ENCODE results near the gene SPEN.

Gene SPEN

GRCh38 chr1:15963968-15964648 is 116.6 kb downstream of the SPEN start:
- Histone ChIP-seq H3K4me1 (ENCODE audit: insufficient read depth, low read length) (peaks cover 6% of the 10 kb centered on the region; the same call in 1 of the 2 replicates), H3K9me3 (ENCODE audit: insufficient read depth, low read depth, low read length) (no peaks in the 10 kb centered on the region), H3K9ac (ENCODE audit: low read depth, low read length) (no peak overlapping the region)

GRCh38 chr1:15965228-15965767 is 117.8 kb downstream of the SPEN start:
- Histone ChIP-seq H3K36me3 (ENCODE audit: insufficient read depth, low read depth, low read length) (peaks cover 14% of the 10 kb centered on the region), H3K4me3 (ENCODE audit: low read length) (no peak overlapping the region), H3K27me3 (ENCODE audit: insufficient read depth, low read length) (peaks cover 16% of the 10 kb centered on the region), H3K27ac (ENCODE audit: low read length) (no peak overlapping the region), H3K9ac (ENCODE audit: low read depth, low read length) (no peak overlapping the region), H3K9me3 (ENCODE audit: insufficient read depth, low read depth, low read length) (peaks cover 6% of the 10 kb centered on the region; the same call in 1 of the 2 replicates), H3K4me1 (ENCODE audit: insufficient read depth, low read length) (peaks cover 6% of the 10 kb centered on the region; the same call in 1 of the 2 replicates)

More at GRCh38 chr1:15963968-15964648, 116.6 kb downstream of the SPEN start:
- Histone ChIP-seq H3K27ac (ENCODE audit: low read length) (no peak overlapping the region), H3K27me3 (ENCODE audit: insufficient read depth, low read length) (peaks cover 22% of the 10 kb centered on the region), H3K4me3 (ENCODE audit: low read length) (no peak overlapping the region), H3K36me3 (ENCODE audit: insufficient read depth, low read depth, low read length) (peaks cover 7% of the 10 kb centered on the region; the same call in 1 of the 2 replicates)

- Histone ChIP-seq H3K9me3 (ENCODE audit: insufficient read depth, low read depth, low read length) (peaks cover 6% of the 10 kb centered on the region; the same call in 1 of the 2 replicates), H3K36me3 (ENCODE audit: insufficient read depth, low read depth, low read length) (peaks cover 14% of the 10 kb centered on the region), H3K9ac (ENCODE audit: low read depth, low read length) (no peak overlapping the region), H3K4me3 (ENCODE audit: low read length) (no peak overlapping the region), H3K27me3 (ENCODE audit: insufficient read depth, low read length) (peaks cover 6% of the 10 kb centered on the region), H3K4me1 (ENCODE audit: insufficient read depth, low read length) (peaks cover 2% of the 10 kb centered on the region; the same call in 1 of the 2 replicates), H3K27ac (ENCODE audit: low read length) (no peak overlapping the region)
These were observed 118.8 kb downstream of the SPEN start for GRCh38 chr1:15966081-15966955.

- Histone ChIP-seq H3K4me3 (ENCODE audit: low read length) (no peak overlapping the region), H3K27ac (ENCODE audit: low read length) (no peak overlapping the region), H3K4me1 (ENCODE audit: insufficient read depth, low read length) (no peaks in the 10 kb centered on the region), H3K9ac (ENCODE audit: low read depth, low read length) (no peak overlapping the region), H3K27me3 (ENCODE audit: insufficient read depth, low read length) (peaks cover 6% of the 10 kb centered on the region), H3K36me3 (ENCODE audit: insufficient read depth, low read depth, low read length) (peaks cover 15% of the 10 kb centered on the region), H3K9me3 (ENCODE audit: insufficient read depth, low read depth, low read length) (peaks cover 6% of the 10 kb centered on the region; the same call in 1 of the 2 replicates)
These were observed 119.4 kb downstream of the SPEN start for GRCh38 chr1:15966956-15967344.

- Histone ChIP-seq H3K36me3 (ENCODE audit: insufficient read depth, low read depth, low read length) (peaks cover 27% of the 10 kb centered on the region), H3K4me1 (ENCODE audit: insufficient read depth, low read length) (no peaks in the 10 kb centered on the region)
These were observed 120.7 kb downstream of the SPEN start for GRCh38 chr1:15968172-15968571.

GRCh38 chr1:15969321-15969880 is 121.9 kb downstream of the SPEN start:
- Histone ChIP-seq H3K36me3 (ENCODE audit: insufficient read depth, low read depth, low read length) (peaks cover 27% of the 10 kb centered on the region), H3K9me3 (ENCODE audit: insufficient read depth, low read depth, low read length) (peaks cover 6% of the 10 kb centered on the region; the same call in 1 of the 2 replicates), H3K9ac (ENCODE audit: low read depth, low read length) (no peak overlapping the region), H3K4me3 (ENCODE audit: low read length) (no peak overlapping the region), H3K4me1 (ENCODE audit: insufficient read depth, low read length) (no peaks in the 10 kb centered on the region), H3K27ac (ENCODE audit: low read length) (no peak overlapping the region), H3K27me3 (ENCODE audit: insufficient read depth, low read length) (no peaks in the 10 kb centered on the region)

More at GRCh38 chr1:15968172-15968571, 120.7 kb downstream of the SPEN start:
- no peak overlapping the region for H3K27ac ChIP-seq (ENCODE audit: low read length)
- H3K27me3 ChIP-seq (ENCODE audit: insufficient read depth, low read length) = no peaks in the 10 kb centered on the region
- no peak overlapping the region for H3K4me3 ChIP-seq (ENCODE audit: low read length)
- H3K9me3 ChIP-seq (ENCODE audit: insufficient read depth, low read depth, low read length) = peaks cover 6% of the 10 kb centered on the region; the same call in 1 of the 2 replicates
- no peak overlapping the region for H3K9ac ChIP-seq (ENCODE audit: low read depth, low read length)

GRCh38 chr1:15970911-15971310 is 123.4 kb downstream of the SPEN start:
- Histone ChIP-seq H3K36me3 (ENCODE audit: insufficient read depth, low read depth, low read length) (peaks cover 24% of the 10 kb centered on the region), H3K27me3 (ENCODE audit: insufficient read depth, low read length) (no peaks in the 10 kb centered on the region), H3K4me1 (ENCODE audit: insufficient read depth, low read length) (peaks cover 3% of the 10 kb centered on the region; the same call in 1 of the 2 replicates), H3K9ac (ENCODE audit: low read depth, low read length) (no peak overlapping the region), H3K9me3 (ENCODE audit: insufficient read depth, low read depth, low read length) (peaks cover 6% of the 10 kb centered on the region; the same call in 1 of the 2 replicates), H3K27ac (ENCODE audit: low read length) (no peak overlapping the region), H3K4me3 (ENCODE audit: low read length) (no peak overlapping the region)

- H3K9ac ChIP-seq (ENCODE audit: low read depth, low read length) = no peak overlapping the region
- no peak overlapping the region for H3K4me3 ChIP-seq (ENCODE audit: low read length)
- peaks cover 6% of the 10 kb centered on the region; the same call in 1 of the 2 replicates for H3K9me3 ChIP-seq (ENCODE audit: insufficient read depth, low read depth, low read length)
- no peak overlapping the region for H3K27ac ChIP-seq (ENCODE audit: low read length)
- no peaks in the 10 kb centered on the region for H3K27me3 ChIP-seq (ENCODE audit: insufficient read depth, low read length)
- peaks cover 24% of the 10 kb centered on the region for H3K36me3 ChIP-seq (ENCODE audit: insufficient read depth, low read depth, low read length)
- peaks cover 3% of the 10 kb centered on the region; the same call in 1 of the 2 replicates for H3K4me1 ChIP-seq (ENCODE audit: insufficient read depth, low read length)
These were observed 124.9 kb downstream of the SPEN start for GRCh38 chr1:15972409-15972808.

- Histone ChIP-seq H3K36me3 (ENCODE audit: insufficient read depth, low read depth, low read length) (peaks cover 22% of the 10 kb centered on the region), H3K9me3 (ENCODE audit: insufficient read depth, low read depth, low read length) (peaks cover 6% of the 10 kb centered on the region; the same call in 1 of the 2 replicates), H3K9ac (ENCODE audit: low read depth, low read length) (no peak overlapping the region), H3K4me1 (ENCODE audit: insufficient read depth, low read length) (peaks cover 3% of the 10 kb centered on the region; the same call in 1 of the 2 replicates), H3K27ac (ENCODE audit: low read length) (no peak overlapping the region), H3K27me3 (ENCODE audit: insufficient read depth, low read length) (no peaks in the 10 kb centered on the region), H3K4me3 (ENCODE audit: low read length) (no peak overlapping the region)
These were observed 126.3 kb downstream of the SPEN start for GRCh38 chr1:15973772-15974171.

- H3K9ac ChIP-seq (ENCODE audit: low read depth, low read length) = peak overlapping the region; percentile 72; the same call in 1 of the 2 replicates
- peaks cover 3% of the 10 kb centered on the region; the same call in 1 of the 2 replicates for H3K9me3 ChIP-seq (ENCODE audit: insufficient read depth, low read depth, low read length)
- H3K36me3 ChIP-seq (ENCODE audit: insufficient read depth, low read depth, low read length) = peaks cover 16% of the 10 kb centered on the region
- H3K4me3 ChIP-seq (ENCODE audit: low read length) = peak overlapping the region; percentile 89
- H3K27me3 ChIP-seq (ENCODE audit: insufficient read depth, low read length) = no peaks in the 10 kb centered on the region
- H3K4me1 ChIP-seq (ENCODE audit: insufficient read depth, low read length) = peaks cover 3% of the 10 kb centered on the region; the same call in 1 of the 2 replicates
- H3K27ac ChIP-seq (ENCODE audit: low read length) = no peak overlapping the region
These were observed 127.3 kb downstream of the SPEN start for GRCh38 chr1:15974855-15975254.

GRCh38 chr1:15975358-15975804 is 127.9 kb downstream of the SPEN start:
- peaks cover 3% of the 10 kb centered on the region; the same call in 1 of the 2 replicates for H3K4me1 ChIP-seq (ENCODE audit: insufficient read depth, low read length)
- peak overlapping the region; percentile 72; the same call in 1 of the 2 replicates for H3K9ac ChIP-seq (ENCODE audit: low read depth, low read length)
- no peaks in the 10 kb centered on the region for H3K9me3 ChIP-seq (ENCODE audit: insufficient read depth, low read depth, low read length)
- no peaks in the 10 kb centered on the region for H3K27me3 ChIP-seq (ENCODE audit: insufficient read depth, low read length)
- H3K27ac ChIP-seq (ENCODE audit: low read length) = no peak overlapping the region
- H3K4me3 ChIP-seq (ENCODE audit: low read length) = peak overlapping the region; percentile 89
- peaks cover 13% of the 10 kb centered on the region for H3K36me3 ChIP-seq (ENCODE audit: insufficient read depth, low read depth, low read length)
